ENCODE results near the gene TNRC6A.

GRCh38 chr16:24681793-24682192, 47.7 kb upstream of the TNRC6A start:
- no peak for TF ChIP-seq CTCF (IDR thresholded peaks at IDR 0.05; ENCODE audit: insufficient read depth, low read length, poor library complexity, severe bottlenecking)
- no peak for TF ChIP-seq EZH2phosphoT487 (conservative IDR thresholded peaks at IDR 0.05; ENCODE audit: low read length)

Data from SU-DHL-6 (cell line).